ENCODE data around the gene NPHP4.
A peak's percentile ranks its signal among the peaks of the same experiment; 100 is the strongest.
"Not testable (repeated sequence)": the region's sequence is repeated elsewhere in the genome, so short reads cannot be mapped to it uniquely, and the experiment has no call there.

Gene NPHP4

DNA sequence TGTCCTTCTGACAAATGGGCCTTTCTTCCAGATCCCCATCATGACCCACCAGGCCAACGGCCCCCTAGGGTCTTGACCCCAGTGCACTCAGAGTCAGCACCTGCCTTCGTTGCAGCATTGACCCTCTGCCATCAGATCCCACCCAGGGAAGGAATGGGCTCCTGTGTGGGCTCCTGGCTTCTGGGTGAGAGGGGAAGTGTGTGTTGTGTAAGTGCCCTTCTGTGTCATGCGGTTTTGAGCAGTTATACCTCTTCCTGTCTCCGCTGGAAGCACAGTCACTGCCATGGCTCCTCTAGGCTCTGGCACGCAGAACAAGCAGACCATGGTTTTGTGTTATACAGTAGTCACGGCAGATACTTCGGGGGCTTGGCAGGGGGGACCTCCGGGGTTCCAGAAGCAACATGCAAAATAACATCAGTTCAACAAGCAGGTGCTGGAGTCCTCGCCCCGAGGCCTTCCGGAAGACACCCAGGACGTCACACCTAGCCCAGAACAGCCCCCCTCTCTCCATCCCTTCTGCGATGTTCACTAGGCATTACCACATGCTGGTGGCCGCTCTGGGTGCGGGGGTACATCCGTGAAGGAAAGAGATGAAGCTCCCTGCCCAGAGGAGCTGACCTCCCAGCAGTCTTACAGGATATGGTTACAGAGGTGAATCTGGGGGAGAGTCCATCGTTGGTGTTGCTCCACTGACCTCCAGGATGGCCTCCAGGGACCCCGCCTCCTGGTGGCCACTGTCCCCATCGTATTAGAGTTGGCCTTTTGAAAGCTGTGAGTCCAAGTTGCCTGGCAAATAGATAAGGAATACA is 36.0 kb upstream of the NPHP4 start:
- Mint-ChIP-seq H3K9me3 (no peaks in the 10 kb centered on the region), H3K4me3 (peak overlapping the region; percentile 85 to 91), H3K27me3 (no peaks in the 10 kb centered on the region), H3K4me1 (peaks cover 78% of the 10 kb centered on the region), H3K27ac (peak overlapping the region; percentile 91 to 98)
- ATAC-seq = peak; percentile 62
- DNase-seq = peak; percentile 51 to 75

DNA sequence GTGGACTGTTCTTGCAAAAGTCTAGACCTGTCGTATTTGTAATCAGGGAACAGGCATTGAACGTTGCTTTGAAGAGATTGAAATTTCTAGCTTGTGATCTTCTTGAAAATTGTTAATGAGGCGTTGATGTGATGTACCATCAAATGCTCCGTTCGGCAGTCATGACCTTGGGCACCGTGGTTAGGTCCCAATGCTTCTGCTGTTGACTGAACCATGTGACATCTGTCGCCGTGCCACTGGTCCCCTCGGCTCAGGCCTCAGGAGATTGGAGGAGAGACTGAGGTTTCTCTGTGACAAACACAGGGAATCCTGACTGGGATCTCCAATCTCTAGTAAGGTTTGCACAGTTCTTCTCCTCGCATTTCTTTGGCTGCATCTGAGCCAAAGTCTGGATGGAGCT is 35.4 kb upstream of the NPHP4 start:
- peak; percentile 16 for ATAC-seq
- Mint-ChIP-seq H3K27me3 (no peaks in the 10 kb centered on the region), H3K9me3 (peaks cover 0 to under 1% of the 10 kb centered on the region in 2 donors), H3K4me3 (peak overlapping the region; percentile 85 to 91), H3K4me1 (peaks cover 71% of the 10 kb centered on the region), H3K27ac (peak overlapping the region; percentile 91 to 98)
- DNase-seq = peak in 1 of 2 donors; percentile 48

DNA sequence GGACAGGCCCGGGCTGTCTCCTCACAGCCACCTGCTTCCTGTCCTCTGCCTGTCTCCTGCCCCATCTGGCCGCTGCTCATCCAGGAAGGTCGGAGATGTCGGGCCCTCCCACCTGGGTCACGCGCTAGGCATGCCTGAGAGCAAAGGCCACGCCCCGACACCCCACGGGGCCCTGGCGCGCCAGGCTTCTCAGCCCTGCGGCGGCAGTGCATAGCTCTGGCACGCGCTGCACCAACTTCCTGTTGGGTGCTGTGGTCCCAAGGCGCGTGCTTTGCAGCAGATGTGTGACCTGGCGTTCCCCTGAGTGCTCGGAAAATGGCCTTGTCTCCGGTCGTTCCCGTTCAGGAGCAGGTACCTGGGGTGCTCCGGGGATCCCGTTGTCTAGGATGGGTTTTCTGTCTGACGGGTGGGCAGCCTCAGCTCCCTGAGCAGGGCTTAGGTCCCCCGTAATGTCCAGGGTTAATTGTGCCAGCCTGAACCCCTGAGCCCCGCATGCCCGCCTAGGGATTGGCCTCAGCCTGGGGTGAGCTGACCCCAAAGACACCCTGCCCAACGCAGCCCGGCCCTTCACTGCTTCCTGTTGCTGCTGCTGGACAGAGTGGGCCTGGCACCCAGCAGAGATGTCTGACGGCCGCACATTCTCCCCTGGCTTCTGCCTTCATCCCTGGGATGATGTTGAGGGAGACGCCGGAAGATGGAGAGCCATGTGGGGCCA is 34.0 kb upstream of the NPHP4 start:
- DNase-seq = peak; percentile 87 to 95
- Mint-ChIP-seq H3K4me3 (peak overlapping the region; percentile 85 to 91), H3K27ac (peak overlapping the region; percentile 91 to 98), H3K27me3 (no peaks in the 10 kb centered on the region), H3K9me3 (peaks cover 7 to 14% of the 10 kb centered on the region in 2 donors), H3K4me1 (peaks cover 58% of the 10 kb centered on the region)
- ATAC-seq = peak; percentile 85

DNA sequence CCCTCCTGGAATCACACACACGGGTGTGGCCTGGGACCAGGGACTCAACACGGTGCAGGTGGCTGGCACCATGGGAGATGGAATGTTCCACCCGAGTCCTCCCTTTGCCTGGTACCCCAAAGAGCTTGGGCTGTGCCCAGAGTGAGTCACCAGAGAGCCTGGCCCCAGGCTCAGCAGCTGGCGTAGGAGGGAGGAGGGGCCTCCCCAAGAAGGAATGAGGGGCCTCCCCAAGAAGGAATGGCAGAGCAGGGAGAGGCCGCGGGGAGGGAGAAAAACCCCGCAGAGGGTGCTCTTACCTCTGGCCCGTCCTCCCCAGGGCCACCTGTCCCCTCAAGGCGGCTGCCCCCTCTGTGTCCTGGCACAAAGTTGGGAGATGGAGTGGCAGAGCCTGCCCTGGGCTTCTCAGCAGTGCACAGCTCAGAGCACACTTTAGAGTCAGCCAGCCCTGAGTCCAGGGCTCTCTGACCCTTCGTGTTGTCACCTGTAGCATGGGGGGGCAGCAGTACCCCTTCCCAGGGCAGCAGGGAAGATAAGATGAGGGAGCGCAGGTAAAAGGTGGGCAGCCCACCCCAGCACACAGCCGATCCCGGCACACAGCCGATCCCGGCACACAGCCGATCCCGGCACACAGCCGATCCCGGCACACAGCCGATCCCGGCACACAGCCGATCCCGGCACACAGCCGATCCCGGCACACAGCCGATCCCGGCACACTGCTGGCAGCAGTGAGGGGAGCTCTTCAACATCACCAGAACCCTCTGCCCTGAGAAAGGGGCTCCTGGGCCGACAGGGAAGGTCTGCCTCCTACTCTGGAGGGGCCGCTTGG is 33.3 kb upstream of the NPHP4 start:
- ATAC-seq = no peak
- Mint-ChIP-seq H3K27ac (peak overlapping the region; percentile 91 to 98), H3K9me3 (peaks cover 7 to 14% of the 10 kb centered on the region in 2 donors), H3K4me1 (peaks cover 51% of the 10 kb centered on the region), H3K4me3 (peak overlapping the region; percentile 85 to 91), H3K27me3 (no peaks in the 10 kb centered on the region)
- DNase-seq = no peak

DNA sequence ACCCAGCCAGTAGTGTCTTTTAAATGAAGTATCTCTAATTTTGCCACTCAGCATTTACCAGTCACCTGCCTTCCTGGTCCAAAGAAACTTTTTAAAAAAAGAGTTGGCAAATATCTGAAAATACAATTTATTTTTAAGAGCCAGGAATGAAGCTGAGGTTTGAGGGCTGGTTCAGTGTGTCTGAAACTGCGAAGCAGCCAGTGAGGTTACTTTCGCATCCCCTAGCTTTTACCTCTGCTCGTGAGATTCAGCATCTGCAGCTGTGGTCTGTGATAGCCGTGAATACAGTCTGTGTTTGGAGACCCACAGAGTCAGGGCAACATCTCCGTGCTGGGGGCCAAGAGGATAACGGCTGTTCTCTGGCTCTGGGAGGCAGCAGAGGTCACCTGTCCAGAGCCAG is 32.2 kb upstream of the NPHP4 start:
- peaks cover 7 to 14% of the 10 kb centered on the region in 2 donors for H3K9me3 Mint-ChIP-seq
- H3K27me3 Mint-ChIP-seq = no peaks in the 10 kb centered on the region
- H3K4me1 Mint-ChIP-seq = peaks cover 40% of the 10 kb centered on the region
- ATAC-seq = no peak
- H3K27ac Mint-ChIP-seq = no peak overlapping the region
- no peak for DNase-seq
- no peak overlapping the region for H3K4me3 Mint-ChIP-seq

DNA sequence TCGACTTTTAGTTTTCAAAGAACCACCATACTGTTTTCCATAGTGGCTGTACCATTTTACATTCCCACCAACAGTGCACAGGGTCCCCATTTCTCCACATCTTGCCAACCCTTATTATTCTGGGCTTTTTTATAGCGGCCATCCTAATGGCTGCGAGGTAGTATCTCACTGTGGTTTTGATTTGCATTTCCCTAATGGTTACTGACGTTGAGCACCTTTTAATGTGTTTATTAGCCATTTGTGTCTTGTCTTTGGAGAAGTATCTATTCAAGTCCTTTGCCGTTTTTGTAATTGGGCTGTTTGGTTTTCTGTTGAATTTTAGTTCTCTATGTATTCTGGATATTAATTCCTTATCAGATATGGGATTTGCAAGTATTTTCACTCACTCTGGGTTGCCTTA is 31.1 kb upstream of the NPHP4 start:
- Mint-ChIP-seq H3K4me1 (peaks cover 29% of the 10 kb centered on the region), H3K27me3 (no peaks in the 10 kb centered on the region), H3K27ac (no peak overlapping the region), H3K4me3 (no peak overlapping the region), H3K9me3 (peaks cover 7 to 14% of the 10 kb centered on the region in 2 donors)
- DNase-seq = no peak
- no peak for ATAC-seq

DNA sequence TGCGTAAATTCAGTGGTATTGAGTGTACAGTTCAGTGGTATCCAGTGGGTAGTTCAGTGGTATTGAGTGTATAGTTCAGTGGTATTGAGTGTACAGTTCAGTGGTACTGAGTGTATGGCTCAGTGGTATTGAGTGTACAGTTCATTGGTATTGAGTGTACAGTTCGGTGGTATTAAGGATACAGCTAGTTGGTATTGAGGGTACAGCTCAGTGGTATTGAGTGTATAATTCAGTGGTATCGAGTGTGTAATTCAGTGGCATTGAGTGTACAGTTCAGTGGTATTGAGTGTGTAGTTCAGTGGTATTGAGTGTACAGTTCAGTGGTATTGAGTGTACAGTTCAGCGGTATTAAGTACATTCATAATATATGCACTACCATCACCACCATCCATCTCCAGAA is 30.0 kb upstream of the NPHP4 start:
- no peak overlapping the region for H3K27ac Mint-ChIP-seq
- peaks cover 19% of the 10 kb centered on the region for H3K4me1 Mint-ChIP-seq
- ATAC-seq (no peak), DNase-seq (no peak)
- no peaks in the 10 kb centered on the region for H3K27me3 Mint-ChIP-seq
- peaks cover 7 to 14% of the 10 kb centered on the region in 2 donors for H3K9me3 Mint-ChIP-seq
- no peak overlapping the region for H3K4me3 Mint-ChIP-seq

DNA sequence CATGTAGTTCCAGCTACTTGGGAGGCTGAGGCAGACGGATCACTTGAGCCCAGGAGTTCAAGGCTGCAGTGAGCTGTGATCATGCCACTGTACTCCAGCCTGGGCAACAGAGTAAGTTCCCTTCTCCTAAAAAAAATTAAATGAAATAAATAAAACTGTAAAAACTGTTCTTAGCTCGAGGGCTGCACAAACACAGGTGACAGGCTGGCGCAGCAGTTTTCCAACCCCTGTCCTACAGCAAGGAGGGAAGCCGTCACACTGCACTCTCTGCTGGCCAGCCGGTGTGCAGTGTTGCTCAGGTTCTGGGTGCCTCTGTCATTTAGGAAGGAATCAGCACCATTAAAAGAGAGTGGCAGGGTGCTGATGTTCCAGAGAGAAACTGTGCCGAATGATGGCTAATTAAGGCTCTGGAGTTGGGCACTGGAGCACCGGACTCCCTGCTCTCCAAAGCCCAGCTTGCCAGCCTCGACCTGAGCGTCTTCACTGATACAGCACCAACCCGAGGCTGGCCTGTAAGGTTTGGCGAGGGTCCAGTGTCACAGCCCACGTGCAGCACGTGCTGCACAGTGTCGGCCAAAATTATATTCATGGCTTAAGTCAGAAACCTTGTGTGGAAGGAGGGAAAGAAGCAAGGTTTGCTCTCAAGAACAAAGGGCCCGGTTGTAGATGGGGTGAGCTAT is 27.1 kb upstream of the NPHP4 start:
- Mint-ChIP-seq H3K9me3 (peaks cover 7 to 14% of the 10 kb centered on the region in 2 donors), H3K4me1 (peaks cover under 1% of the 10 kb centered on the region), H3K4me3 (no peak overlapping the region), H3K27ac (no peak overlapping the region), H3K27me3 (no peaks in the 10 kb centered on the region)
- no peak for DNase-seq
- no peak for ATAC-seq

DNA sequence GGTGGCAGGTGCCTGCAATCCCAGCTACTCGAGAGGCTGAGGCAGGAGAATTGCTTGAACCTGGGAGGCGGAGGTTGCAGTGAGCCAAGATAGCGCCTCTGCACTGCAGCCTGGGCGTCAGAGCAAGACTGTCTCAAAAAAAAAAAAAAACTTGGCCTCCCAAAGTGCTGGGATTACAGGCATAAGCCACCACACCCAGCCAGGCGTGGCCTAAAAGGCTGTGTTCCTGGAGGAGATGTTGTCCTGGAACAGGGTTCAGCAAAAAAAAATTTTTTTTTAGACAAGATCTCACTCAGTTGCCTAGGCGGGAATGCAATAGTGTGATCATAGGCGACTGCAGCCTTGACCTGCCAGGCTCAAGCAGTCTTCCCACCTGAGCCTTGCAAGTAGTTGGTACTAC is 25.4 kb upstream of the NPHP4 start:
- not testable (repeated sequence) for ATAC-seq, DNase-seq, H3K27ac Mint-ChIP-seq, H3K4me1 Mint-ChIP-seq, H3K4me3 Mint-ChIP-seq, H3K27me3 Mint-ChIP-seq
- peaks cover 7 to 14% of the 10 kb centered on the region in 2 donors for H3K9me3 Mint-ChIP-seq

DNA sequence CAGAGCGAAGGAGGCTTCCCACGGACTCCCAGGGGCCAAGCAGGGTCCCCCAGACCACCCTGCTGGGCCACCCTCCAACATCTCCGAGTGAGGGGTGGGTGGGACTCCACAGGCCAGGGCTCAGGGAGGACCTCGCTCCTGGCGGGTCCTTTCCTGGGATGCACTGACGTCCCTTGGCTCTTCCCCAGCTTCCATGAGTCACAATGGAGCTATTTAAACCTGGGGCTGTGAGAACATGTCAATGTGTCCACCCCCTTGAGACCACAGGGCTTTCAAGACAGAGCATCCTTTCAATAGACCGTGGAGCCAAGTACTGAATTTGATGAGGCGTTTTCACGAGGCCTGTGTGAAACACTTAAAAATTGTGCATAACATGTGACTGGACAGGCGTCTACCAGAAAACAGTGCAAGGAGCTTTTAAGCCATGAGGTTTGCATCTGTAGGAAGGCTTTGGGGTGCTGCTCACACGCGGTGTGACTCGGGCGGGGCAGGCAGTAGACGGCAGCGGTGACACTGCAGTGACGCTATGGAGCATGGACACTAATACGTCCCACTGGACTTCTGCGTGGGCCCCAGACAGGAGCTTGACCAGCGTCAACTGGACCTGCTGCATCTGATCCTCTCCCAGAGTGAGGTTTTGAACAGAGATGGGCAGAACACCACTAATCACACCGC is 24.1 kb upstream of the NPHP4 start:
- Mint-ChIP-seq H3K4me3 (no peak overlapping the region), H3K27ac (no peak overlapping the region), H3K27me3 (no peaks in the 10 kb centered on the region), H3K9me3 (peaks cover 0 to under 1% of the 10 kb centered on the region in 2 donors), H3K4me1 (peaks cover 6% of the 10 kb centered on the region)
- ATAC-seq (no peak), DNase-seq (no peak)

DNA sequence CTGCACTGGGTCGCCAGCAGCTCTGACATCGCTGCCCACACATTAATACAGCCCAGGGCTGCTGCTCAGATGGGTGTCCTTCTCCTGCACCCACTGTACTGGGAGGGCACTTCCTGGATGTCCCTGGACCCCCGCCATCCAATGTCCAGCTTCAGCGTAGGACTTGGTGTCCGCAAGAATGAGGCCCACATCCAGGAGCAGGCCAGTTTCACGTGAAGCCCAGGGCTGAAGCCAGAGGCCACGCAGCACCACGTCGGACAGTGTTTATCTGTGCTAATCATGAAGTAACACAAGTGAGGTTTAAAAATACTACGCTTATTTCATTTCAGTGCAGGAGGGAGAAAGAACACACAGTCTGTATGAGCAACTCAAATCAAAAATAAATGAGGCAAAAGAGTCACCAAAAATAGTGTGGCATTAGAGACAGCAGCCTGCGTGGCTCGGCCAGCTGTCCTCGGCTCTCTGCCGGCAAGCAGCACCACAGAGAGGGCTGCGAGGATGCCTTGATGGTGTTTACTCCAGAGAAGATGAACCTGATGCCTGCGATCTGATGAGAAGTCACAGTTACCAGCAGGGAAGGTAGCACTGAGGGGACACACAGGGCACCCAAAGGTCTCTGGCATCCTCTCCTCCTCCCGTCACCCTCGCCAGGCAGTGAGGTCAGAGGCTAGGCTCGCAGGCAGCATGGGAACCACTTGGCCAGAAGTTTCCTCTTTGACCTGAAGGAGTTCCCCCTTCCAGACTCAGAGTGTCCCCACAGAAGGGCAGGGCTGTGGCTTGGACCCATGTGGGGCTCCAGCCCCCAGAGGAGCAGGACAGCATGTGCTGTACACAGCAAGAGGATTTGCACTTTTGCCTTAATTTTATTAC is 22.1 kb upstream of the NPHP4 start:
- ATAC-seq = no peak
- Mint-ChIP-seq H3K27me3 (no peaks in the 10 kb centered on the region), H3K9me3 (no peaks in the 10 kb centered on the region), H3K4me3 (no peak overlapping the region), H3K4me1 (peaks cover 16% of the 10 kb centered on the region), H3K27ac (no peak overlapping the region)
- no peak for DNase-seq

DNA sequence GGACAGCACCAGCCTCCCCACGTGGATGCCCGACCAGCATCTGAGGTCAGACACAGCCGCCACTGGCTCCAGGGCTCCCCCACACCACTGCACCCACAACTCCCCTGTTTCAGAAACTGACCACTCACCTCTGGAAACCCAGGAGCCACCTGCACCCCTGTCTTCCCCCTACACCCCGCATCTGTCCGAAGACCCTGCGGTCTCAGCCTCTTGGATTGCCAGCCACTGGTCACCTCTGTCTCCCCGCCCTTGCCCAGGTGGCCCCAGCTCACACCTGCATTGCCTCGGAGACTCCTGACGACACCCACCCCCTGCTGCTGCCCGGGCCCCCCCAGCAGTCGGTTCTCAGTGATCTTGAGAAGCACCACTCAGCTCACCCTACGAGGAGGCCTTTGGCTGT is 21.3 kb upstream of the NPHP4 start:
- no peaks in the 10 kb centered on the region for H3K27me3 Mint-ChIP-seq
- no peaks in the 10 kb centered on the region for H3K9me3 Mint-ChIP-seq

DNA sequence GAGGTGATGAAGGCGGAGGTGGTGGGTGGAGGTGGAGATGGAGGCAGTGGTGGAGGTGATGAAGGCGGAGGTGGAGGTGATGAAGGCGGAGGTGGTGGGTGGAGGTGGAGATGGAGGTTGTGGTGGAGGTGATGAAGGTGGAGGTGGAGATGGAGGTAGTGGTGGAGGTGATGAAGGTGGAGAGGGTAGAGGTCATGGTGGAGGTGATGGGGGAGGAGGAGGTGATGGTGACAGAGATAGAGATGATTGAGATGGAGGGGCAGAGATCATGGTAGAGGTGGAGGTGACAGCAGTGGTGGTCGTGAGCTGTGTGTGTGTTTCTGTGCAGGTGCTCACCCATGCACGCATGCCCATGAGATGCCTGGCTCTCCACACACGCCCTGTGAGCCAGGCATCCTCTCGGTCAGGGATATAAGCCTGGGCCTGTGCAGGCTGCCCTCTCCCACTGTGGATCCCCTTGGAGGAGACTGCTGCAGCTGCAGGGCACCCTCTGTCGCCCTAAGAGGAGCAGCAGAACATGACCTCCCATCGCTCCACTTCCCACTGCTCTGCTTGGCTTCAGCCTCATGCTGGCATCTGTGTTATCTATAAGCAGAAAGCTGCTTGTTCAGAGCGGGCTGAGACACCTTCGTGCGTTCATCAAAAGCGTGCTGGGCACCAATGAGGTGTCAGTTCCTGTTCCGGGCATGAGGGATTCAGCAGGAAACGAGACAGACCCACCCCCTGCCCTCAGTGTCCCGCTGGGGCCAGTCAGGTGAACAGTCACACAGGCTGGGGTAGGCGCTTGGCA is 20.5 kb upstream of the NPHP4 start:
- Mint-ChIP-seq H3K4me3 (no peak overlapping the region), H3K4me1 (peaks cover 22% of the 10 kb centered on the region), H3K27me3 (no peaks in the 10 kb centered on the region), H3K27ac (no peak overlapping the region), H3K9me3 (no peaks in the 10 kb centered on the region)
- ATAC-seq (peak; percentile 54), DNase-seq (no peak)

More for the DNA sequence above, 21.3 kb upstream of the NPHP4 start:
- ATAC-seq (no peak), DNase-seq (no peak)
- Mint-ChIP-seq H3K4me3 (no peak overlapping the region), H3K4me1 (peaks cover 21% of the 10 kb centered on the region), H3K27ac (peak overlapping the region; percentile 32 to 72)

Measured in stimulated activated naive CD8-positive, alpha-beta T cell treated with anti-CD3 and anti-CD28 coated beads, Interleukin-15, amount 100 ng/mL, for 72 hours (primary cell).